GM18499 (cell line): ENCODE measurements around the gene PLXNA2.

ENCODE experiments used
- ATAC-seq: cut with Tn5 transposase; IDR thresholded peaks from one replicate; pipeline ENCODE4 v1.9.1; 2021; ENCODE audit warnings: moderate number of reproducible peaks; ENCODE audit not compliant: insufficient read depth, unreplicated experiment

PLXNA2 gene

DNA sequence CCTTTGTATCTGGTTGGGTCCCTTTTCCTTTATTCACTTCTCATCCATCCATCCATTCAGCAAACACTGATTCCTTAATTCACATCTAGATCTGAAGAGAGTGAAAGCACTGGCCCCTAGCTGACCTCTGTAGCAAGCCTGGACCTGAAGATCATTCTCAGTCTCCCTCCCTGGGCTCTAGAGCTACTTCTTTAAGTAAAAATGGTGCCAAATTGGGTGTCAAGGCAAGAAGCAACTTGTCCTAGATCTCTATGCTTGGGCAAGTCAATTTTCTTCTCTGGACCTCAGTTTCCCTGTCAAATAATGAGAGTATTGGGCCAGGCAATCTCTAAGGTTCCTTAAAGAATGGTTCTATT is 36.1 kb downstream of the PLXNA2 start:
- no peak for ATAC-seq

DNA sequence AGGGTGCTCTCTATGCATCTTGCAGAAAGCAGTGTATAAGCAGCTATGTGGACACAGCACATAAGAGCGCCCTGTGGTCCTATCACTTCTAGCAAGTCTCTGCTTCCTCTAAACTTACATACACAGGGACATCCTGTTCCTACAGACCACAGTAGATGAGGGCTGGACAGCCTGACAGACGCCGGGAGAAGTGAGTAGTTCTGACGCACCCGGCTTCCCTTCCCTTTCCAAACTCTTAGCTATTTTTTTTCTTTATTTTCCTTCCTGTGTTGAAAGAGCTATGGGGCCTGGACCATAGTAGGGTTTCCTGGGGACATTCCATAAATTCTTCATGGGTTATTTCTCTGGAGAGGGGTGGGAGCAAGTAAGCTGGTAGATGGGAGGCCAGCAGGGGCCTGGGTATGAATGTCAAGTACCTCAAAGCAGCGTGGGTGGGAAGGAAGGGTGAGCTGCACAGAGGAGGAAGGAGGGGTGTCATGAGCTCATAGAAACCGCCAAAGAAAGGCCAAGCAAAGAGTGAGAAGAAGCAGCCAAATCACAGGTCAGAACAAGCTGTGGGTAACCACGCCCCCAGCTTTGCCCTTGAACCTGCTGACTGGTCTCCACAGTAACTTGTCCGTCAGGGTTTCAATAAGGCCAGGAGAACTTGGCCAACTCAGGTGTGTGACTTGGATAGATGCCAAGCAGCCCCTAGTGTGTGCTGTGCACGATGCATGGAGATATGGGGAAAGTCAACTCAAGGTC is 36.6 kb downstream of the PLXNA2 start:
- ATAC-seq = no peak

DNA sequence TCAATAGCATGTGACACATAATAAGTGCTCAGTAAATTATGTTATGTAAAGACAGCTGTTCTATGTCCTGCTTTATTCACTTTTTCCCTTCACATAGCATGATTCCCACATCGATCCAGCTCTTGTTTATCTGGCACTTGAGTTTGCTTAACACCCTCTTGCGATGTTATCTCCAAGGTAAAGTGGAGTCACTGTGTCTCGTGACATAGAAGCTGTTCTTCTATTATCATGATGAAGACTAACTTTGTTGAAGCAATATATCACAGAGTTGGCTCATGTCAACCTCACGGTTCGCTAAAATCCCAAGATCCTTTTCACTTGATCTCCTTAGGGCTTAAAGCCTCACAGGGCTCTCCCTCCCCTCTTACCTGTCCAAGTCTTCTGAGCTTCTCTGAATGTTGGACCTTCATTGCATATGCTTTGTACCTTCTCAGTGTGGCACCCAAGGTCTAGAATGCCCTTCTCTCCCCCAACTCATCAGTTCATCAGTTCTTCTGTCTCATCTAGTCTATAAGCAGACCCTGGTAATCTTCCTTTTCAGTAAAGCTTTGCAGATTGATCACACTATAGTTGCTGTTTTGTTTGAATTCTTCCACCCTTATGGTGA is 38.0 kb downstream of the PLXNA2 start:
- ATAC-seq = no peak

DNA sequence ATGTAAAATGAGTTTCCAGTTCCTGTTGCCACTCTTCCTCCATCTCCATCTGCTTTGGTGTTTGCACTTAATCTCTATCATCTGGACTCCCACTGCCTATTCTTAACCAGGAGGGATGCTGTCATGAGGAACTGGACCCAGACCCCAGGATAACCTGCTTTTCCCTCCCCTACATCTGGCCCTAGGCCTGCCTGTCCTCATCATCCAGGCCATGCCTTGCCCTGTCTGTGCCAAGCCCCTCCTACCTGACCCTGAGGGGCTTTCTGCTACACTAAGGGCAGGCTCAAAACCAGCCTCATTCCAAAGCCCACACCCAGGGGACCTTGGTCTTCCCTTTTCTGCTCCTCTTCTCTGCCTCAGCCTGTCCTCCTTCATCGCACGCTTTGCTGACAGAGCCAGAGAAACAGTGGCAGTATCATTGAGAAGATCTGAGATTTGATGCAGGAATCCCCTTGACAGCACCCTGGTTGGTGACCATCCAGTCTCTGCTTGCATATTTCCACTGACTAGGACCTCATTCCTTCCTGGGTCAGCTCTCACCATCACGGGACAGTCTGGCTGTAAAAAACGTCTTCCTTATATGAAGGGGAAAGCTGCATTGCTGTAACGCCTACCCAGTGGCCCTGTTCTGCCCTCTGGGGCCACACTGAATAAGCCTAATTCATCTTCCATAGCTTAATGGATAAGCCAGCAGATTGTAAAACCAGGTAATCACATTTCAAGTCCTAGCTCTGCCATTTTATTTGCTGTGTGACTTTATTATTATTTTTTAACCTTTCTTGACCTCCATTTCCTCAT is 38.8 kb downstream of the PLXNA2 start:
- no peak for ATAC-seq

DNA sequence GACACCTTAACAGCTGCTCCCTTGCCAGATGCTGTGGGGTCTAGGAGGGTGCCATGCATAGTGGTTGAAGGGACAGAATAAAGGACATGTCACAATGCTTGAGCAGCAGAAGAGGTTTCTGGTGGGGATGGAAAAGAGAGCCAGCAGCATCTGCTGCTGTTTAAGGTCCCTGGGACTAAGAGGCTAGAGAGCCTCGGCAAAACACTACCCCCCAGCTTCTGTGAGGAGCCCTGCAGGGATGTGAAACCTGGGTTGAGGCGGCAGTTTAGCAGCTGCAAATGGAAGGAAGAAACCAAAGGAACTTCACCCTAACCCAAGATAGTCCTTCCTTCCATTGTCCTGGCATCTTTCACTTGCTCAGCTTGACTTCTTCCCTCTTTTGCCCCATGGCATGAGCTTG is 39.4 kb downstream of the PLXNA2 start:
- ATAC-seq = no peak

DNA sequence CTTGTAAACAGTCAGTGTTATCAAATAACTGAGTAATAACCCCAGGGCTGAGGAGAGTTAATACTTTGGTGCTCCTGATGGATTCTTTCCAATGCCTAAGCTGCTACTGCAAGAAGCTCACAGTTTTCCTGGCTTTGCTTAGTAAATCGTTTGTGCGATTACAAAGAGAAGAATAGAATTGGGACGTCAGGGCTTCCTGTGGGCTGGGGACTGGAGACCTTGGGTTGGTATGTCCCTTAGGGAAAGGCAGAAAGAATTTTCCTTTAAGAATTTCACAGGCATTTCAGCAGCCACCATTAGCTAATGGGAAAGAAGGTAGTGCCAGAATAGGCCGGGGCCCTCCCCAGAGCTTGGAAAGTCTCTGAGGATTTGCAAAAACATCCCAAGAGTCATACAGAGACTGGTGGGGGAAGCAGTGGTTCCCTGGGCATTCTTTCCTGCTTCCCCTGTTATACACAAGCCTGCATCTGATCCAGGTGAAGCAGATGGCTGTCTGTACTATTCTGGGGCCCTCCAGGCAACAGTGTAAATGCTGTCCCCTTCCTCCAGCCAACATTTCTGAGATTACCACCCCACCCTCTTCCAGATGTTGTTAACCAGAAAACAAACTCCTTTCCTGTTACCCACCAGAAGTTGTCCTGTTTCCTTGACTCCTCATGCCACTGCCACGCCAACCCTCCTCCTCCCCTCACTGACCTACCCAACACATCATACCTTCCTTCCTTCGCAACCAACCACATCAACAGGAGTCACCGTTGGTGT is 40.2 kb downstream of the PLXNA2 start:
- ATAC-seq = no peak

DNA sequence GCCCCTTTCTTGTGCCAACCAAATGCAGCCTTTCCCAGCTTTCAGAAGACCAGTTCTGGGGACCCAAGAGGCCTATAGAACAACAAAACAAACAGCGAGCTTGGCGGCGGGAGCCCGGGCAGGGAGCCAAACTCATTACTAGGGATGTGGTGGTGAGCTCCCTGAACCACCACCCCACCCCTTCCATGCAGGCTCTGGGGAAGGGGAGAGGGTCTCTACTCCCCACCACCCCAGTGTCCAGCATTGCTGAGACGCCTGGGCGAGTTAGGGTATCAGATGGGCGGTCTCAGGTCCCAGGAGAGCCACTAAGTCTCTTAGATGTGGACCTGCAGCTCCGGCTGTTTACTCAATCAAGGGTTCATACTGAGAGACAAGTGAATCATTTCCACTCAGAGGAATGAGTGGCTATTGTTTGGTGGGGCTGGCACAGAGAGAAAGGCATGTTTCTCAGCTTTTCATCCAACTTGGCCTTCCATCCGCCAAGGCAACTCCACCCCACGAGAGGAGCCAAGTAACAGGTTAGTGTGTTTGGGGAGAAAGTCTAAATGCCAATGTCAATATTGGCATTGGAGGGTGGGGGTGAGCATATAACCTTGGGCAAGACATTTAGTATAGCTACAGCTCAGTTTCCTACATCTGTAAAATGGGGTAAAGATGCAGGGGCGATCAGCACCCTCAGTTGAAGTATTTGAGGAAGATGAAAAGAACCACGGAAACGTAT is 40.9 kb downstream of the PLXNA2 start:
- no peak for ATAC-seq

DNA sequence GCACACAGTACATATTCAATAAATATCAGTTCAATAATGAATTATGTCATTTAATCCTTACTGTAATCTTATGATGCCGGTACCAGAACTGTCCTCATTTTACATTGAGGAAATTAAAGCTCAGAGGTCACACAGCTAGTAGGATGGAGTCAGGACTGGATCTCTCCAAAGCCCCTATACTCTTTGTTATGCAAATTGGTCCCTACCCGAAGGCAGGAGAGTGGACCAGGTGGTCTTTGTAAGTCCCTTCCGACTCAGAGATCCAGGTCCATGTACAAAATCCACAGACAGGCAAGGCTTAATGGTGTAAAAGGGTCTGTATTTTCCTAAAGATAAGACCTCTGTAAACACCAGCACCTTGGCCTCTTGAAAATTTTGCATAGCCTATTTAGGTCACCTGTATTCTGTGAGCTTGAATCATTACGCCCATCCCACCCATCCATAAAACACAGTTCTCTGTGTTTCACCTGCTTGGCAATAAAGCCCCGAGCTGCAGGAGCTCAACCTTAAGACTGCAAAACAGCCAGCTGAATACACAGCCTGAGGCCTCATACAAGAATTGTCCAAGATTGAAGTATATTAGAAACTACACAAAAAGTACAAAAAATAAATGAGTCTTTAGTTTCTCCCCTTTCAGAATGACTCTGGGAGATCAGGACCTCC is 41.7 kb downstream of the PLXNA2 start:
- ATAC-seq = no peak

DNA sequence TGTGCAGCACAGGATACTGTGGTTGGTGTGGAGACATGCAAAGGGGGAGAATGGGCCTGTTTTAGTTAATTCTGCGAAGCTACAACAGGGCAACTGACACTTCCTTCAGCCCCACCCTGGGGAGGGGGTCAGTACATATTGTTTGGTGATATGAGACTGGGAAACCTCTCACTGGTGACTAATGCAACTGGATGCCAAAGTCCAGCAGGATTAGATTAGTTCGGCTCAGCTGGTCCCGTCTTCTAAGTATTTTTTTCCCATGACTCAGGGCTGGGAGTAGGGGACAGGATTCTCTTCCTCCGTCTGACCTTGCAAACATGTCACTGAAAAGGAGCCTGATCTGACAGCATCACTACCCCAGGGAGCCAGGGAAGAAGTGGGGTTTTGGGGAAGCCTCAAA is 43.0 kb downstream of the PLXNA2 start:
- ATAC-seq = no peak

DNA sequence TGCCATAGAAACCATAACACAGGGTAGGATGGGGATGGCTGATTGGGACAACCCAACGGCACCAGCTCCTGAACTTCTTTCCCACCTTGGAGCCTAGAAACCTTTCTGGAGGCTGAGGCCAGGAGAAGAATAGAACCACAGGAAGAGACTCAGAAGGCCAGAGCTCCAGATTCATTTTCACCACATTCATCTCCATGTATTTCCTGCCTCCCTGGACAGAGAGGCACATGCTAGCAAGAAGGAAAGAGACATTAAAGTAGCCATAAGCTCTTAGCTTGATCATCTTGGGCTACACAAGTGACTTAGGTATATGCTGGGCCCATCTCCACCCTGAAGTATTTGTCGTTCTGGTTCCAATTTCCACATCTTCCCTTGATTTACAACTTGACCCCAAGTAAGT is 44.1 kb downstream of the PLXNA2 start:
- ATAC-seq = no peak

DNA sequence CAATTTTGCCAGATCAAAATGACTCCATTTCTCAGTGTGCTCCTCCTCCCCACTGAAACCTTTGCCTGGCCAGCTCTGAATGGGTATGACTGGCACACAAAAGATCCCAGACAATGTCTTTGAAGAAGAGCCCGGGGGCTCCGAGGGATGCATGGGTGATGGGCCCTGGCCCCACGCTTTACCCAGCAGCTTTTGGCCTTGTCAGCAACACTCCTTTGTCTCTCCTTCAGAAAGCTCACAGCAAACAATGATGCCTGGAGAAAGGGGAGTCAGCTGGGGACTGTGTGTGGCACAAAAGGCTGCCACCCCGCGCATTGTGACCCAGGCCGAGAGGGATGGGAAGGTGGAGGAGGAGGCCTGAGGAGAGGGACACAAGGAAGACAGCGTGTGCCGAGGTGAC is 45.9 kb downstream of the PLXNA2 start:
- no peak for ATAC-seq

DNA sequence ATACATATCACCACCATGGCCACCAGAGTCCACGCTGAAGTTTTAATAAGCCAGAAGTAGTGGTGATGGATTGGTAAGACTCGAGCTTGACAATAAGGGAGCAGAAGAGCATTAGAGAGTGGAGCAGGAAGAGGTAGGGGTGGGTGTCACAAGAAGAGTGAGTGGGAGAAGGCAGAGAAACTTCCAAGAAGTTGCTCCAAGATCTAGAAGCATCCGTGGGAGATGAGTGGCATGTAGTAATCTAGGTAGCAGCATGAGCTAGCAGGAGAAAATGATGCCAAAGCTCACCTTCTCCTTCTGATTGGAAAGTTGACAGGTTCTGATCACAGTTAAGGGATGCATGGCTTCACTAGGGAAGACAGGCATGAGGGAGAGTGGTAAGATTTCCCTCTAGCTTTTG is 49.2 kb downstream of the PLXNA2 start:
- no peak for ATAC-seq

DNA sequence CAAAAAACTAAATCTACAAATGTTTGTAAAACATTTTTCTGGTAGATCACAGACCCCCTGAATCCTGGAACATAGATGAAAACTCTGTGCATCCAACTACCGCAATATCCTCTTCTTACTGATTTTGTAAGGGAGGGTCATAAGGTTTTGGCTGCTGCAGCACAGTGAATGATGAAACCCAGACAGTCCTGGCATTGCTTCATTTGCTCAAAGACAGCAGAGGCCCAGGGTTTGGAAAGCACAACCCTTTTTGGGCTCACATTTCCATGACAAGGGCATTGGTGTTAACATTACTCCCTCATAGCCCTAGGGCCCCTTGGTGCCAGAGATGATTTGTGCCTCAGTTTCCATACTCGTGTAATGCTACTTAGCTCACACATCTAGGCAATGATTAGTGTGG is 51.2 kb downstream of the PLXNA2 start:
- ATAC-seq = no peak

DNA sequence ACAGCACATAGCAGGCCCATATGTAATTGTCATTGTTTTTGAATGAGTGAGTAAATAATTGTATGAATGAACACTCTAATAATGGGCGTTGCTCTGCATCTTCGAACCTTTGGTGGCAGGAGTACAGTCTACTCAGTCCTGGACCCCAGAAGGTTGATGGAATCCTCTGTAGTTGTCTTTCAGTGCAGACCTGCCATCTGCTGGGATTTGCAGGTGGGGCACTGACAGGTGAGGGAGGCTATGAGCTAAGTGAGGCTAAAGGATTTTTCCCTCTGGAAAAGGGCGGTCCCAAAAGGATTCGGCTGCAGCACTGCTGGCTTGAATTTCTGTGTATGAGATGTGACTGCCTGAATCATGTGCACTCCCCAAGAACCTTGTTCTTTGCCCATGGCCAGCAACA is 53.4 kb downstream of the PLXNA2 start:
- no peak for ATAC-seq

DNA sequence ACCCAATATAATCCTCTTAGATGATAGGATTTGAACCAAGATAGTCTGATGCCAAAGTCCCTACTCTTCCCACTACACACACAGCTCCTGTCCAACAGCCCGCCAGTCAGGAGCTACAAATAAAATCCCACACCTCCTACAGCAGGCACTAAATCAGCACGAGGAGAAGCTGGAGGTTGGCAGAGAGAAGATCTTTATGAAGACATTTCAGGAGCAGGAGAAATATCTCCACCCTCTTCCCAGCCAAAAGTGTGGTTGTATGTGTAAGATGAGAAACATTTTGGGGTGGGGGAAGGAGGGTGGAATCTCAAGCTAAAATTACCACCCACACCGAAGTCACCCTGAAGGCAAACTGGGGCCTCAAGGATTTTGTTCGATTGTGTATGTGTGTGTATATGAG is 54.5 kb downstream of the PLXNA2 start:
- ATAC-seq = no peak

DNA sequence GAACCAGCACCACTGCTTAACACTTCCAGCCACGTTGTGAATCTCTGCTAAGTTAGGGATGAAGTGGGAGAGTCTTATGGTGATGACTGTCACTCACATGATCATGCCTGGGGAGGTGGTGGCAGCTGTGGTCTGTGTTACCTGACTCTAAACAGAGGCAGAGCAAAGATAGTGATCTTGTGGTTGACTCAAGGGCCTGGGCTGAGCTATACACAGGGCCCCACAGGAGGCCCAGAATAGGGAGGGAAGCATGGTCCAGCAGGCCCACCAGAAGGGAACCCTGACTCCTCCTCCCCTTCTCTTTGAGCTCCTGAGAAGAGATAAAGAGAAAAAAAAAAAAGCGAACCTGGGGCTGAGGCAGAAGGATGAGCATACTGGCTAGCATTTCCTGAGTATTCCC is 55.0 kb downstream of the PLXNA2 start:
- peak; percentile 49 for ATAC-seq

DNA sequence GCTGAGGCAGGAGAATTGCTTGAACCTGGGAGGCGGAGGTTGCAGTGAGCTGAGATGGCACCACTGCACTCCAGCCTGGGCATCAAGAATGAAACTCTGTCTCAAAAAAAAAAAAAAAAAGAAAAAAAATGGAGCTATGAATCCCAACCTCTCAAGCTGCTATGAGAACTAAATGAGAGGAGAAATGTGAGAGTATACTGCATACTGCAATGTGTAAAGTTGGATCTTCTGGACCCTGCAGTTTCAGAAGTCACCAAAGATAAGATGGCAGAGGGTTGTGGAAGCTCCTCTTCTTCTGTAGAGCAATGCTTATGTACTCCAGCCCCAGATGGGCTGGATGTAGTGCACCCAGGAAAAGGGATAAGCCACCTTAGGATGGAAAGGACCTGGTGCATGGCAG is 55.6 kb downstream of the PLXNA2 start:
- no peak for ATAC-seq

DNA sequence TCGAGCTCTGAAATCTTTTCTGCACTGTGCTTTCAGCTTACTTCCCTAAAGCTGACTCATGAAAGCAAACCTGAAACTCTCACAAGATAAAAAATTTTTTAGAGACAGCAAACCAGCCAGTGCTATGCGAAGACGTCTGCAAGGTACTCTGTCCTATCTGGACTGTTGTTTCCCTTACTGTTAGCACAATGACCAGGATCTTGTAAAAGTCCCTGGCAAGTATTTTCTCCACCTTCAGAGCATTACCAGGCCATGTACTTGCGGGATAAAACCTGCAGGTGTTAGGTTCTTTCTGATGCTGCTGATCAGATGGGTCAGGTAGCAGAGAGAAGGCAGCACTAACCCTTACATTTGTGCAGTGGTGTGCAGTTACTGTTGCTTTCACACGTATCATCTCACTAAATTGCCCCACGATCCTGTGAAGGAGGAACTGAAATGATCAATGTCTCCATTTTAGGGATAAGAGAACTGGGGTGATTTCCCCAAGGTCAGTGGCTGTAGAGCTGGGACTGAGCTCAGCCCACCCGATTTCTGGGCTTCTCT is 56.6 kb downstream of the PLXNA2 start:
- peak; percentile 74 for ATAC-seq

DNA sequence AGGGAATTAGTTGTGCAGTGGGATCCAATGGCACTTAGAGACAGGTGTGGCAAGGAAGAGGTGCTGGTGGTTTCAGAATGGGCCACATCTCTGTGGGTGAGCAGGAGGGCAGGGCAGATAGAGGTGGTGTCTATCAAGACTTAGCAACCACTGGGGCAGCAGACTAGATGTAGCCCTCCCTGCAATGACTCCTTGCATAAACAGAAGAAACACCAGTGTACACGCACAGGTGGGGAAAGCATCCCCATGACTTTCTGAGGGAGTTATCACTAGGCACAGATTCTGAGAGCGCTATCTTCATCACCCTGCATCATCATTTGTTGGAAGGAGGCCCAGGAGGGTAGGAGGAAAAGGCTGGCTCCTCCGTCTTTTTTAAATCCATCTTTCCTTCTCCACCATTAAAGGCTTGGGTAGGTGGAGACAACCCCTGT is 58.4 kb downstream of the PLXNA2 start:
- ATAC-seq = no peak
